AG09319 (cell line): ENCODE measurements around the gene SPTBN4.

Experiments
- DNase-seq: peaks from one replicate; pipeline ENCODE4 v3.0.0-alpha.2; 2010; ENCODE audit warnings: low read depth; ENCODE audit errors: extremely low read depth
- TF ChIP-seq, protein P1 (sequence below): IDR thresholded peaks from 2 replicates; pipeline ENCODE4 v1.5.1; 2011; ENCODE audit warnings: low read depth, mild to moderate bottlenecking, inconsistent platforms, low read length, moderate library complexity

The SPTBN4 gene

DNA sequence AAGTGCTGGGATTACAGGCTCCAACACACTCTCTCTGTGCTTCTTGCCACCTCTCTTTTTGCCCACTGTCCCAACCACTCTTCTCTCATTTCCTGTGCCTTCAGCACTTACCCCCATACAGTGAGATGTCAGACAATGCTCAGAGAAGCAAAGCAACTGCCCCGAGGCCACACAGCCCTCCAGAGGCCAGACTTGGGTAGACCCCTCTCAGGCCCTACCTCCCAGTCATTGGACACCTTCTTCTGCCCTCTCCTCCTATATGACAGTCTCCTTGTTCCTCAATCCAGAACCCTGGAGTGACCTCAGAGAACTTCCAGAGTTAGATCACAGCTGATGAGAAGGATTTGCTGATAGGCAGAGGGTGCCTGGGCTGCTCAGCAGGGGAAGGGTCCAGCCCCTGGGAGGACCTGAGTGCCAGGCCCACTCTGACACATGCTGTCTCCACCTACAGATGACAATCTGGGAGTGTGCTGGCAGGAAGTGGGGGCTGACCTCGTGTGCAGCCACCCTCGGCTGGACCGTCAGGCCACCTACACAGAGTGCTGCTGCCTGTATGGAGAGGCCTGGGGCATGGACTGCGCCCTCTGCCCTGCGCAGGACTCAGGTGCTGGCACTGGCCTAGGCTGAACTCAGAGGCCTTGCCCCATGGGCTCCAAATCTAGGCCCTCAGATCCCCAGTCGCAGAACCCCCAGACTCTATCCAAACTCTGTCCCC, 158.8 kb downstream of the SPTBN4 start:
- TF ChIP-seq, protein P1, sequence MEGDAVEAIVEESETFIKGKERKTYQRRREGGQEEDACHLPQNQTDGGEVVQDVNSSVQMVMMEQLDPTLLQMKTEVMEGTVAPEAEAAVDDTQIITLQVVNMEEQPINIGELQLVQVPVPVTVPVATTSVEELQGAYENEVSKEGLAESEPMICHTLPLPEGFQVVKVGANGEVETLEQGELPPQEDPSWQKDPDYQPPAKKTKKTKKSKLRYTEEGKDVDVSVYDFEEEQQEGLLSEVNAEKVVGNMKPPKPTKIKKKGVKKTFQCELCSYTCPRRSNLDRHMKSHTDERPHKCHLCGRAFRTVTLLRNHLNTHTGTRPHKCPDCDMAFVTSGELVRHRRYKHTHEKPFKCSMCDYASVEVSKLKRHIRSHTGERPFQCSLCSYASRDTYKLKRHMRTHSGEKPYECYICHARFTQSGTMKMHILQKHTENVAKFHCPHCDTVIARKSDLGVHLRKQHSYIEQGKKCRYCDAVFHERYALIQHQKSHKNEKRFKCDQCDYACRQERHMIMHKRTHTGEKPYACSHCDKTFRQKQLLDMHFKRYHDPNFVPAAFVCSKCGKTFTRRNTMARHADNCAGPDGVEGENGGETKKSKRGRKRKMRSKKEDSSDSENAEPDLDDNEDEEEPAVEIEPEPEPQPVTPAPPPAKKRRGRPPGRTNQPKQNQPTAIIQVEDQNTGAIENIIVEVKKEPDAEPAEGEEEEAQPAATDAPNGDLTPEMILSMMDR = no peak
- DNase-seq = no peak
